ENCODE measurements around the gene FBXW8.

FBXW8 gene

GRCh38 chr12:117002051-117002817 lies 91.5 kb downstream of the FBXW8 start:
- no peak for DNase-seq

- no peak for DNase-seq
Observed at GRCh38 chr12:117003883-117004404, 93.2 kb downstream of the FBXW8 start.

GRCh38 chr12:117005417-117006046 lies 94.8 kb downstream of the FBXW8 start:
- no peak for DNase-seq

DNA sequence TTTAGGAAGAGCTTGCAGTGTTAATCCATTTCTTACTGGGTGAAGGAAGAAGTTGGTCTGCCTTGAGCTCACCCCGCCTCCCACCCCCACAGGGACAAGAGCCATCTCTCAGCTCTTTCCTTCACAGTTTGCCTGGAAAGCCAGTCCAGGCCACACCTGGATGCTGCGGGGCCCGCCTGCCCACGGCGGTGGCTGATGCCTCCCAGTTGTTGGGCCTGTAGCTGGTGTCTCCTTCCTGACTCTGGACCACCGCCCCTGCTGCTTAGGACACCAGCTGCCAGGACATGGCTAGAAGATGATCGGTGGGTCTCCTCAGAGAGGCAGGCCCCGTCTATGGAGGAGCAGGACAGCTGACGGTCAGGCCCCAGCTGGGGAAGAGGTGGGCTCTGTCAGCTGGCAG lies 95.6 kb downstream of the FBXW8 start:
- DNase-seq = no peak

DNA sequence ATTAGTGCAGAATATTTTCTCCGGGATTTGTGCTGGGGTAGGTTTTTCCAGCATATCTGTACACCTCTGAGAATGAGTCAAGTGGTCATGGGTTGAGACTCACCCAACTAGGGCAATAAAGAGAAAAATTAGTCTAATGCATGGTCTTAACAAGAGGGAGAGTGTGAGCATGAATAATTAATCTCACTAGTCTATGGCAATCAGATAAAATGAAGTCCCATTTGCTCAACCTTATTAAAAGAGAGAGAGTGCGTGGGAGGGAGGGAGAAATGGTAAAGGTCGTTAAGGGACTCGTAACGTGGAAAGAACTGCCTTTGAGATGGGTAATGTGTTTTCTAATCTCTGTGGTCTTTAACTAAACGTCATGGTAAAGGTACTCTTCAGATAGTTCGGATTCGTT lies 96.8 kb downstream of the FBXW8 start:
- DNase-seq = no peak

DNA sequence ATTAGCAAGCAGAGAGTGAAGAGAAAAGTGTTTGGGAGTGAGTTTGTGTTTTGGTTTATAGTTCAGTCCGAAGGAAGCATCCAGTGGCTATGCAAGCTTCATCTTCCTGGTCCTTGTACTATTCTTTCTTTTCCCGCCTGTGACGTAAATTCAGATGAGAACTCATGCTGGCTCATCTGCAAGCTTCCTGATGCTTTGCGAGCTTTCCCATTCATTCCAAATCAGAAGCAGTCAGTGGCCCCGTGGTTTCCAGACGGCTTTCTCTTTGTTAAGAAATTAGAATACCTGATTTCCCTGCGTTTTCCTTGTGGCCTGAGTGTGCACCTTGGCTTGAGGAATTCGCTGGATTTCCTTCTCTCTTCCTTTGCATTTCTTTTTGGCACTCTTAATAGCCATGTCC lies 99.0 kb downstream of the FBXW8 start:
- DNase-seq = no peak

DNA sequence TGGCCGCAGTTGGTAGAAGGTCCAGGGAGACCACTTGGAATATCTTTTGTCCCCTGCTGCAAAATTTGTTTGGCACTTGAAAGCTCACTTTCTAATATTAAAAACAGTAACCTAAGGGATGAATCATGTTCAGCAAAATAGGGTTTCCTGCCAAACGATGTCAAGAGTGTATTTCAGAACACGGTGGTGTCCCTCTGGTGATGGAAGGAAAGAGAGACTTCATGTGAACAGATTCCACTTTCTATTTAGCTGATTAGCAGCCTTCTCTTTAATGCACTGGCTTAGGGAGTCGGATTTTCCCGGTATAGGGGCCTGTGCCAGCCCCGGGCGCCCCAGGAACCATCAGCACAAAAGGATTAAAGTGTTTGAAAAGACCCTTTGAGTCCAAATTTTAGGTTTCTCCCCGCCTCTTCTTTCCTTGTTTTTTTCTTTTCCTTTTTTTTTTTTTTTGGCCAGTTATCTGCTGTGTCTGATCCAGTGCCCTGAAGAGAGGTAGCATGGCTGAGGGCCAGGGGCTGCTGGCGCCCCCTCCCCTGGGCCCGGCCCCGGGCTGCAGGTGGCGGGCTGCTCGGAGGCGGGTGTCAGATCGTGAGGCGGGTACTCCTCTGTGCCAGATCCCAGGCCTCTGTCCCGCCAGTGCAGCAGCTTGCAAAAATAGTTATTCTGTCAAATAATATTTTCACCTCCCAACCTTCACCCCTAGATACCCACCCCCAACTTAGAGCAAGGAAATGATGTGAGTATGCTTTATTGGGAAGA lies 100.1 kb downstream of the FBXW8 start:
- no peak for DNase-seq

GRCh38 chr12:117011988-117012805 lies 101.4 kb downstream of the FBXW8 start:
- DNase-seq = no peak

DNA sequence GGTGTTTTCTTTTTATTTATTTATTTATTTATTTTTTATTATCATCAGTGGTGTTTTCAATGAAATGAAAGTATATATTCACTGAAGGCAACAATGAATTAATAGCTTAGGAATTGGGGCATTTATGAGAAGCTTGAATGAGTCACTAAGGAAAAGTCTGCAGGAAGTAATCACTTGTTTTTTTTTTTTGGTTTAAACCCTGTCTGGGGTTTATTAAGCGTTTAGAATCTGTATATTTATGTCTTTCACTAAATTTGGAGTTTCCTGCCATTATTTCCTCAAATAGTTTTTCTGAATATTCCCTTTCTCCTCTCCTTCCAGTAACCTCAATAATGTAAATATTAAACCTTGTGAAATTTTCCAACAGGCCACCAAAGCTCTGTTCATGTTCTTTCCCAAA lies 103.0 kb downstream of the FBXW8 start:
- DNase-seq = no peak

DNA sequence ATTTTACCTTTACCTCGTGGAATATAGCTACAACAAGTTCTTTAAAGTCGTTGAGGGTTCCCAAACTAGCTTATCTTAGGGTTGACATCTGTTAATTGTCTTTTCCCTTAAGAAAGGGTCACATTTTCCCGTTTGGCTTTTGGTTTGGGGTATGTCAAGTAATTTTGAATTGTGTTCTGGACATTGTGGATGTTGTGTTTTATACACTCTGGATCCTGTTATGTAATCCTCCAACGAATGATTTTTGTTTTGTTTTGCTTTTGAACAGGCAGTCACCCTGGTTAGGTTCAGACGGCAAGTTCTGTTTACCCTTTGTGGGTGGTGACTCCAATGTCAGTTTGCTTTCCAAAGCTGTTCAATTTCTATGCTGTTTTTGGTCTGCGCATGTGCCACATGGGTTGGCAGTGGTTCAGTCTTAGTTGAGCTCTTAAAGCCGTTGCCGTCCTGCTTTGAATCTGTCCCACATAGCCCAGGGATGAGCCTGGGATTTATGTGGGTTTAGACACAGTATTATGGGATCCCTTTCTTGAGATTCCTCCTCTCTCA lies 103.7 kb downstream of the FBXW8 start:
- DNase-seq = no peak

GRCh38 chr12:117015811-117016210 lies 105.1 kb downstream of the FBXW8 start:
- DNase-seq = no peak

- DNase-seq = no peak
Observed at GRCh38 chr12:117017807-117018206, 107.1 kb downstream of the FBXW8 start.

- DNase-seq = no peak
Observed at GRCh38 chr12:117018276-117018675, 107.5 kb downstream of the FBXW8 start.

GRCh38 chr12:117018685-117019084 lies 107.9 kb downstream of the FBXW8 start:
- DNase-seq = no peak

DNA sequence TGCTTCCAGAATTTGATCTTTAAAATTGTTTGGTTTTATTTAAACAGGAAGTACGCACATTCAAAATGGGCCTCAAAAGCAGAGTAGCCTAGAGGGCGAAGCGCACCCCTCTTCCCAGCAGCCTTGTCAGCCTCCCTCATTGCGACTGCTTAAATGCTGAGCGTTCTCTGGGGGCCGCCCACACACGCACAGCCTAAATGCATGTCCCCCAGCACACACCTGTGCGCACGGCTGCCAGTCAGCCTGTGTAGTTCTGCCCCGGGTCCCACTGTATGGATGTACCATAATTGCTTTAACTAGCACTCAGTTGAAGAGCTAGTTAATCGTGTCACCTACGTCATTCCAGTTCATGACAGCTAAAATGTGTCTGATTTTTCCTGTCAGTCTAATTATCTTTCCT lies 109.1 kb downstream of the FBXW8 start:
- DNase-seq = no peak

- DNase-seq = no peak
Observed at GRCh38 chr12:117020536-117021220, 109.9 kb downstream of the FBXW8 start.

DNA sequence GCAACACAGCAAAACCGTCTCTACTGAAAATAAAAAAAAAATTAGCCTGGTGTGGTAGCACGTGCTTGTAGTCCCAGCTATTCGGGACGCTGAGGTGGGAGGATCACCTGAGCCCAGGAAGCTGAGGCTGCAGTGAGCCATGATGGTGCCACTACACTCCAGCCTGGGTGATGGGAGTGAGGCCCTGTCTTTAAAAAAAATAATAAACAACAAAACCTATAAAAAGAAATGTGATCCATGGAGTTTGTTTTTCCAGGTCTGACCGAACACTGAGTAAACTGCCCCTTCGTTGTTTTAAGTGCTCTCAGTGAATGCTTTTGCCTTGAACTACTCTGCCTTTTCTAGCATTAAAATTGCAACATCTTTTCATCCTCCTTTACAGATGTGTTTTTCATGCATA lies 111.7 kb downstream of the FBXW8 start:
- no peak for DNase-seq

- no peak for DNase-seq
Observed at GRCh38 chr12:117023998-117024960, 113.5 kb downstream of the FBXW8 start.

DNA sequence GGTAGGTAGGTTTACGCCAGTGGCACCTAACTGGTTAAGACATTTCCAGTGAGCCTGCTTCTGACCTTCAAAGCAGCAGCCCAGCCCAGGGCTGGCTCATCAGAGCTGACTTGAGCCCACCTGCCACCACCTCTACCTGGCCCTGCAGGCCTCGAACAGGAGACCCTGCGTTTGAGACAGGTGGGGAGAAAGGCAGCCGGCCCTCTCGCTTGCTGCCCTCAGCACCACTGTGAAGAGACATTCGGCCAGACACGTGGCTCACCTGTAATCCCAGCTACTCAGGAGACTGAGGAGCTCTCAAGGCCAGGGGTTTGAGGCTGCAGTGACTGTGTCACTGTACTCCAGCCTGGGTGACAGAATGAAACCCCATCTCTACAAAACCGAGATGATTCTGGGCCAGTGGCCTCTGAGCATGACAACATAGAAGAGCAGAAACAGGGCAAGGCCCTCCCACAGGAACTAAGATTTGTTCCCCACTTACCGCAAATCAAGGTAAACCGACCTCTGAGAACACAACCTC lies 114.3 kb downstream of the FBXW8 start:
- DNase-seq = no peak

- DNase-seq = peak; percentile 64
Observed at GRCh38 chr12:117025481-117026151, 114.9 kb downstream of the FBXW8 start.
